Loucy (cell line): ENCODE results near the gene WWTR1.

Experiments
- EZH2phosphoT487 ChIP-seq: fragments of 200-600 bp; IDR thresholded peaks from 2 replicates; pipeline ENCODE4 v1.6.1; 2018; ENCODE audit warnings: antibody characterized with exemption, mild to moderate bottlenecking, moderate library complexity, borderline replicate concordance
- TF ChIP-seq, protein P1 (sequence below): fragments of 200-600 bp; sonication (generic); conservative IDR thresholded peaks from 2 replicates; pipeline ENCODE4 v1.5.1; 2014; ENCODE audit warnings: mild to moderate bottlenecking, antibody characterized with exemption, low read length

DNA sequence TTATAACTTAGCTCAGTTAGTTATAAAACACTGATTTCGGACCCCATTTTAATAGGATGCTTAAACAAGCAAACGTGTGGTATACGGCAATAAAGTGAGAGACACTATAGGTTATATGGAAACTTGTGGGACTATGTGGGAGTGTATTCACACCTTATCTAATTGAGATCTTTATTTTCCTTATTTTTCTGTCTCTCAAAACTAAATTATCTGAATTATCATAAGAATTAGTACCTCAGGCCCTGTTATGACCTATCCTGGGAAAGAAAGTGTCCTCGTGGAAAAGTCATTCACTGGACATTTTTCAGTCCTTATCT is 14.4 kb downstream of the WWTR1 start:
- TF ChIP-seq, protein P1, sequence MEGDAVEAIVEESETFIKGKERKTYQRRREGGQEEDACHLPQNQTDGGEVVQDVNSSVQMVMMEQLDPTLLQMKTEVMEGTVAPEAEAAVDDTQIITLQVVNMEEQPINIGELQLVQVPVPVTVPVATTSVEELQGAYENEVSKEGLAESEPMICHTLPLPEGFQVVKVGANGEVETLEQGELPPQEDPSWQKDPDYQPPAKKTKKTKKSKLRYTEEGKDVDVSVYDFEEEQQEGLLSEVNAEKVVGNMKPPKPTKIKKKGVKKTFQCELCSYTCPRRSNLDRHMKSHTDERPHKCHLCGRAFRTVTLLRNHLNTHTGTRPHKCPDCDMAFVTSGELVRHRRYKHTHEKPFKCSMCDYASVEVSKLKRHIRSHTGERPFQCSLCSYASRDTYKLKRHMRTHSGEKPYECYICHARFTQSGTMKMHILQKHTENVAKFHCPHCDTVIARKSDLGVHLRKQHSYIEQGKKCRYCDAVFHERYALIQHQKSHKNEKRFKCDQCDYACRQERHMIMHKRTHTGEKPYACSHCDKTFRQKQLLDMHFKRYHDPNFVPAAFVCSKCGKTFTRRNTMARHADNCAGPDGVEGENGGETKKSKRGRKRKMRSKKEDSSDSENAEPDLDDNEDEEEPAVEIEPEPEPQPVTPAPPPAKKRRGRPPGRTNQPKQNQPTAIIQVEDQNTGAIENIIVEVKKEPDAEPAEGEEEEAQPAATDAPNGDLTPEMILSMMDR = no peak
- no peak for TF ChIP-seq EZH2phosphoT487
